Stomach (tissue), 9 donors: ENCODE data around the gene EMX2. TPM values are rescaled to one million over a fixed set of nuclear protein-coding genes. Genes with fewer than 3 reads are reported as not detected.

Source experiments
- DNase-seq, 2 donors: peaks; one replicate each; pipeline versions ENCODE4 v3.0.0 to v3.0.0-alpha.2; 2013 to 2019
- H3K27ac ChIP-seq, 5 donors: fragments of 200-600 bp in 4 of 5; sonication (generic) in 4 of 5; one replicate each; pipeline ENCODE4 v1.5.1; 2013 to 2019; ENCODE audit warnings: mild to moderate bottlenecking in 1 of 5, moderate library complexity in 1 of 5
- H3K27me3 ChIP-seq, 3 donors: fragments of 200-600 bp; sonication (generic); one replicate each; pipeline ENCODE4 v1.5.1; 2017 to 2019; ENCODE audit warnings: mixed run types in 1 of 3
- H3K36me3 ChIP-seq, 4 donors: fragments of 200-600 bp; sonication (generic); 1 replicate in 3 of 4; 2 replicates in 1 of 4; pipeline ENCODE4 v1.5.1; 2016 to 2019
- H3K4me1 ChIP-seq, 4 donors: fragments of 200-600 bp; sonication (generic); one replicate each; pipeline ENCODE4 v1.5.1; 2016 to 2019
- H3K4me3 ChIP-seq, 4 donors: fragments of 200-600 bp; sonication (generic) in 3 of 4; one replicate each; pipeline ENCODE4 v1.5.1; 2016 to 2019; ENCODE audit warnings: mild to moderate bottlenecking in 1 of 4
- H3K9me3 ChIP-seq, 4 donors: fragments of 200-600 bp; sonication (generic); one replicate each; pipeline ENCODE4 v1.5.1; 2016 to 2019
- CTCF ChIP-seq, 7 experiments: fragments of 450-650 bp in 4 of 7; fragments of 200-600 bp in 3 of 7; sonication (generic) in 3 of 7; IDR thresholded peaks; one replicate each; pipeline ENCODE4 v1.5.1; 2016 to 2019; ENCODE audit warnings: antibody characterized with exemption in 7 of 7, control low read depth in 2 of 7, mild to moderate bottlenecking in 1 of 7
- EP300 ChIP-seq: sonication (generic); formaldehyde crosslinking; IDR thresholded peaks from one replicate; pipeline ENCODE4 v1.6.1; 2017; ENCODE audit warnings: antibody characterized with exemption
- POLR2A ChIP-seq, 4 donors: fragments of 450-650 bp; IDR thresholded peaks; one replicate each; pipeline ENCODE4 v1.6.1; 2016; ENCODE audit warnings: antibody characterized with exemption in 4 of 4, control low read depth in 2 of 4, mild to moderate bottlenecking in 1 of 4, moderate library complexity in 1 of 4
- POLR2AphosphoS5 ChIP-seq, 3 donors: sonication (generic); formaldehyde crosslinking; IDR thresholded peaks; one replicate each; pipeline ENCODE4 v1.6.1; 2016; ENCODE audit warnings: antibody characterized with exemption in 3 of 3
- WGBS, 5 donors: extraction: QIAGEN DNeasy Blood & Tissue Kit in 3 of 5; methylation state at CpG; one replicate each; pipeline versions ENCODE4 v1.1.5 to v1.1.7; 2013 to 2018; 5-methylcytosine and 5-hydroxymethylcytosine counted together
- intact Hi-C: fragments of 100-400 bp; cut with DNase I; formaldehyde crosslinking; loops from one replicate; pipeline ENCODE4 v1.15.1; 2023; ENCODE audit warnings: low total_unique reads
- polyA plus RNA-seq, 3 donors: library from polyadenylated mRNA; stranded (reverse); fragments of 200-250 nt; gene quantifications; one replicate each; pipeline ENCODE4 v1.2.3, GENCODE V29; 2013
- total RNA-seq, 5 donors: library from RNA; depleted of rRNA; stranded (reverse); fragments of >200 nt; gene quantifications; one replicate each; pipeline versions ENCODE4 v1.1.0 to v1.2.3, GENCODE V29; 2014 to 2016
- donor health status: healthy with polysubstance abuse.
- donor health status: Bipolar disorder and iron deficiency.
- donor health status: healthy.

Gene EMX2
- total and polyA plus RNA-seq, 8 donors: 0.18 TPM; not detected in 7

DNA sequence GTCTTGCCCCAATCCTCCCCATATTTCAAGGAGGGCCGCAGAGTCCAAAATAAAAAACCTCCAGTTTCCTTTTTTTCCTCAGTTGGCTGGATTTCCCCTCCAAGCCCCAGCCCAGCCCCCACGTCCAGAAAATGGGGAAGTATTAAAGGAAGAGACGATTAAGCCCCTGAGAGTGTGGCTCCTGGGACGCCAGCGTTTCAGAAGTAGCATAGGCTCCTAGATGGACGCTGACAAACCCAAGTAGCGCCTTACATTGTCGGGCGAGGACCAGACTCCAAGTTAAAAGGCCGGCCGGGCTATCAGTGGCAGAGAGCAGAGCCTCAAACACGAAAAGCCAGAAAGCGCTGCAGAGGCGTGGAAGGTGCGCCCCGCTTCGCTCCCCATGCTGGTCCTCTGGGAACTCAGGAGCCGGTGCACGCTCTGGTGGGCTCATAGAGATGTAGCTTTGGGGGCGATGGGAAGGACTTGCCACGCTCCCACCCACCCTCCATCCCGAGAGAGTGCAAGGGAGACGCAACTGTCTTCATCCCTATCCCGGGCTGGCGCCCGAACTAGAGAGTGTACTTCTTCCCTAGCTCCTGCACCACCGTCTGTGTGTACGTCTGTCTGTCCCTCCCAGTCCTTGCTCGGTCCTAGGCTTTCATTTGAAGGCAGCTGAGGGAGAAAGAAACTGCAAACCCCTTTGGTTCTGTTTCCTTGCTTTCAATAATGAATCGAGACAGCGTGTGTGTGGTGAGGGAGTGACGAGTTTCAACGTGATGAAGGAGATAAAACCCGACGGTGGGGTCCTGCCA lies 6.3 kb upstream of the EMX2 start:
- TF ChIP-seq POLR2A (IDR thresholded peaks at IDR 0.05) (no peak), EP300 (no peak), CTCF (IDR thresholded peaks at IDR 0.05) (no peak), POLR2AphosphoS5 (IDR thresholded peaks at IDR 0.05) (no peak)
- Histone ChIP-seq H3K9me3 (no peaks in the 10 kb centered on the region), H3K27me3 (peaks cover 59 to 100% (median 98%) of the 10 kb centered on the region in 3 donors), H3K27ac (no peak overlapping the region), H3K36me3 (no peaks in the 10 kb centered on the region), H3K4me3 (no peak overlapping the region), H3K4me1 (peaks cover 23 to 56% (median 43%) of the 10 kb centered on the region in 4 donors)
- DNase-seq: no peak
- intact Hi-C loops: no loop called here
- 5 to 13% (median 6%) methylated on average over 29 to 35 of the region's 35 CpGs for WGBS, 5 donors

GRCh38 chr10:117536866-117537435 lies 5.6 kb upstream of the EMX2 start:
- peaks cover 25 to 62% (median 45%) of the 10 kb centered on the region in 4 donors for H3K4me1 ChIP-seq
- no peak for DNase-seq

DNA sequence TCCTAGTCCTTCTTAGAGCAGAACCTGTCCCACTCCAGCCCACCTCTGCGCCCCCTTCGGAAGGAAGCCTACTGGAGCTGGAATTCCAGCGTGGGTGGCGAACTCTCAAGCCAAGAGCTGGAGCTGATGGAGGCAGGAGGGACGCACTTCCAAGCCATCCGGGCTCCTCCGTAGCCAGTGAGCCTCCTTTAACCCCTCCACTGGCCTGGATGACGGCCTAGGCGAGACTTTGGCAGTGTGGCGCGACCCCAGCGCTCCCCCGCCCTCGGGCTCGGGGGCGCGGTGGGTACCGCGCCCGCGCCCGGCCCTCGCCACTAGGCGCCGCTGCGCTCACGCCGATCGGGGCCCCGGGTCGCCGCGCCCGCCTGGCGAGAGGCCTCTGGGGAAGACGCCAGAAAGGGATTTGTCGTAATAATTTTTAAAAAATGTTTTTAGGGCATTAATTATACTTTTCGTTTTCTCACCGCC lies 5.1 kb upstream of the EMX2 start:
- H3K4me1 ChIP-seq: peaks cover 30 to 64% (median 50%) of the 10 kb centered on the region in 4 donors
- TF ChIP-seq EP300 (no peak), POLR2A (IDR thresholded peaks at IDR 0.05) (no peak), CTCF (IDR thresholded peaks at IDR 0.05) (peak in 3 of 7 experiments; percentile 63 to 72 (median 63))
- H3K4me3 ChIP-seq: peak overlapping the region in 1 of 4 donors; percentile 6
- intact Hi-C loops: no loop called here
- H3K27ac ChIP-seq: no peak overlapping the region
- H3K36me3 ChIP-seq: no peaks in the 10 kb centered on the region
- 2 to 5% (median 4%) methylated on average over 31 to 39 of the region's 39 CpGs for WGBS, 5 donors
- DNase-seq: peak in 1 of 2 donors; percentile 70
- peaks cover 69 to 100% (median 97%) of the 10 kb centered on the region in 3 donors for H3K27me3 ChIP-seq
- H3K9me3 ChIP-seq: no peaks in the 10 kb centered on the region

More at GRCh38 chr10:117536866-117537435, 5.6 kb upstream of the EMX2 start:
- Histone ChIP-seq H3K4me3 (peak overlapping the region in 1 of 4 donors; percentile 6), H3K27me3 (peaks cover 64 to 100% (median 97%) of the 10 kb centered on the region in 3 donors), H3K36me3 (no peaks in the 10 kb centered on the region), H3K27ac (no peak overlapping the region), H3K9me3 (no peaks in the 10 kb centered on the region)
- TF ChIP-seq EP300 (no peak), POLR2A (IDR thresholded peaks at IDR 0.05) (no peak), CTCF (IDR thresholded peaks at IDR 0.05) (no peak), POLR2AphosphoS5 (IDR thresholded peaks at IDR 0.05) (no peak)
- 3 to 6% (median 4%) methylated on average over 19 to 40 of the region's 40 CpGs for WGBS, 5 donors
- intact Hi-C loops: no loop called here

DNA sequence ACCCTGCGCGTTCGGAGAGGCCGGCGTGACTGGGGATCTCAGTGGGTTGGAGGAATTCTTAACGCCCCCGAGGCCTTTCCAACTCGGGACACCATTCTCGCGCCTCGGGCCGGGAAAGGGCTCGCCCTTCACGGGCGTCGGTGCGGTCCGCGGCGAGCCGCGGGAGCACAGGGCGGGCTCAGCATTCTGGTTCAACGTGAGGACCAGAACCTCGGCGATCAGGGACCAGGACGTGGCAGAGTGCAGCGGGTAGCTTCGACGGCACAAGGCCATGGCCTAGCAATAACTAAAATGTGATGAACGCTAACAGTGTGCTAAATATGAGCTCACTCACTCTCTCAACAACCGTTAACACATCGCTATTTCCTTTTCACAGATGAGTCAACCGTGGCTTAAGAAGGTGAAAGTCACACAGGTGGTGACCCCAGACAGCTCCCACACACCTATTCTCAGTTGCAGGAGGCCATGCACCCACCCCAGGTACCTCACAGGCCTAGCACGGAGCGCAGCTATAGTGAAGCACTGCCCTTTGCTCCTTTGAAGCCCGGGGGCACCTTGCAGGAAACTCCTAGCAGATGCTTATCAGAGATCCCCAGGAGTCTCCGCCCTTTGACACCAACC lies 4.5 kb upstream of the EMX2 start:
- DNase-seq: no peak
- WGBS, 5 donors: 13 to 28% (median 15%) methylated on average over 22 to 38 of the region's 38 CpGs
- TF ChIP-seq CTCF (IDR thresholded peaks at IDR 0.05) (no peak), EP300 (no peak)
- H3K36me3 ChIP-seq: no peaks in the 10 kb centered on the region
- intact Hi-C loops: no loop called here
- H3K27me3 ChIP-seq: peaks cover 72 to 100% (median 96%) of the 10 kb centered on the region in 3 donors
- peak overlapping the region in 1 of 4 donors; percentile 6 for H3K4me3 ChIP-seq
- H3K9me3 ChIP-seq: no peaks in the 10 kb centered on the region
- H3K27ac ChIP-seq: no peak overlapping the region
- H3K4me1 ChIP-seq: peaks cover 33 to 63% (median 50%) of the 10 kb centered on the region in 4 donors
